Tibial artery (tissue), 4 donors: Measurements from ENCODE around the gene TM9SF1.

Source experiments
- DNase-seq, 2 donors: peaks; one replicate each; pipeline ENCODE4 v3.0.0-alpha.2; 2019
- H3K27ac ChIP-seq, 2 donors: fragments of 200-600 bp; sonication (generic) in 1 of 2; 1 replicate in 1 of 2; 2 replicates in 1 of 2; pipeline ENCODE4 v1.5.1; 2018 to 2019; ENCODE audit warnings: mild to moderate bottlenecking in 1 of 2
- H3K27me3 ChIP-seq, 2 donors: fragments of 200-600 bp; sonication (generic) in 1 of 2; one replicate each; pipeline versions ENCODE4 v1.5.1 to v1.6.0; 2016 to 2019
- H3K36me3 ChIP-seq, 3 donors: fragments of 200-600 bp; sonication (generic) in 2 of 3; one replicate each; pipeline ENCODE4 v1.5.1; 2016 to 2019; ENCODE audit warnings: mild to moderate bottlenecking in 2 of 3
- H3K4me1 ChIP-seq, 4 donors: fragments of 200-600 bp; sonication (generic) in 2 of 4; 1 replicate in 3 of 4; 2 replicates in 1 of 4; pipeline ENCODE4 v1.5.1; 2016 to 2019
- H3K4me3 ChIP-seq, 2 donors: fragments of 200-600 bp; sonication (generic) in 1 of 2; 1 replicate in 1 of 2; 2 replicates in 1 of 2; pipeline ENCODE4 v1.5.1; 2018 to 2019; ENCODE audit warnings: mild to moderate bottlenecking in 2 of 2
- H3K9me3 ChIP-seq, 3 donors: fragments of 200-600 bp; sonication (generic) in 1 of 3; one replicate each; pipeline ENCODE4 v1.5.1; 2016 to 2019
- CTCF ChIP-seq, 2 experiments: fragments of 200-600 bp in 1 of 2; fragments of 450-650 bp in 1 of 2; IDR thresholded peaks; one replicate each; pipeline ENCODE4 v1.5.1; 2017 to 2019; ENCODE audit warnings: antibody characterized with exemption in 2 of 2, mild to moderate bottlenecking in 1 of 2, moderate library complexity in 1 of 2
- intact Hi-C: fragments of 100-400 bp; cut with DNase I; formaldehyde crosslinking; loops from one replicate; pipeline ENCODE4 v1.15.0; 2023; ENCODE audit warnings: low total_unique reads

TM9SF1 gene

GRCh38 chr14:24181371-24182077, 13.7 kb downstream of the TM9SF1 start:
- no peaks in the 10 kb centered on the region for H3K9me3 ChIP-seq
- H3K4me1 ChIP-seq = no peaks in the 10 kb centered on the region
- H3K27me3 ChIP-seq = no peaks in the 10 kb centered on the region
- DNase-seq = no peak
- H3K4me3 ChIP-seq = no peak overlapping the region
- peaks cover 46 to 100% (median 80%) of the 10 kb centered on the region in 3 donors for H3K36me3 ChIP-seq
- TF ChIP-seq CTCF (IDR thresholded peaks at IDR 0.05) = no peak
- intact Hi-C loops = no loop called here
- H3K27ac ChIP-seq = no peak overlapping the region

GRCh38 chr14:24179961-24180796, 15.1 kb downstream of the TM9SF1 start:
- Histone ChIP-seq H3K4me1 (no peaks in the 10 kb centered on the region), H3K4me3 (no peak overlapping the region), H3K36me3 (peaks cover 32 to 91% (median 68%) of the 10 kb centered on the region in 3 donors), H3K27ac (no peak overlapping the region), H3K27me3 (no peaks in the 10 kb centered on the region), H3K9me3 (no peaks in the 10 kb centered on the region)
- no peak for DNase-seq
- TF ChIP-seq CTCF (IDR thresholded peaks at IDR 0.05) = no peak
- intact Hi-C loops = no loop called here

- H3K9me3 ChIP-seq = no peaks in the 10 kb centered on the region
- TF ChIP-seq CTCF (IDR thresholded peaks at IDR 0.05) = no peak
- no peaks in the 10 kb centered on the region for H3K4me1 ChIP-seq
- intact Hi-C loops = no loop called here
- H3K4me3 ChIP-seq = no peak overlapping the region
- no peaks in the 10 kb centered on the region for H3K27me3 ChIP-seq
- H3K36me3 ChIP-seq = peaks cover 25 to 83% (median 61%) of the 10 kb centered on the region in 3 donors
- no peak for DNase-seq
- H3K27ac ChIP-seq = no peak overlapping the region
Measured at GRCh38 chr14:24179294-24179960, 15.8 kb downstream of the TM9SF1 start.

- intact Hi-C loops = no loop called here
- Histone ChIP-seq H3K4me1 (no peaks in the 10 kb centered on the region), H3K27me3 (no peaks in the 10 kb centered on the region), H3K27ac (no peak overlapping the region), H3K36me3 (peaks cover 16 to 75% (median 53%) of the 10 kb centered on the region in 3 donors), H3K4me3 (no peak overlapping the region), H3K9me3 (no peaks in the 10 kb centered on the region)
- no peak for TF ChIP-seq CTCF (IDR thresholded peaks at IDR 0.05)
- DNase-seq = no peak
Measured at GRCh38 chr14:24178399-24179178, 16.7 kb downstream of the TM9SF1 start.

GRCh38 chr14:24177891-24178290, 17.4 kb downstream of the TM9SF1 start:
- no peaks in the 10 kb centered on the region for H3K27me3 ChIP-seq
- peaks cover 9 to 74% (median 46%) of the 10 kb centered on the region in 3 donors for H3K36me3 ChIP-seq
- no peak overlapping the region for H3K4me3 ChIP-seq
- H3K27ac ChIP-seq = no peak overlapping the region
- TF ChIP-seq CTCF (IDR thresholded peaks at IDR 0.05) = no peak
- intact Hi-C loops = no loop called here
- DNase-seq = no peak
- H3K9me3 ChIP-seq = no peaks in the 10 kb centered on the region
- no peaks in the 10 kb centered on the region for H3K4me1 ChIP-seq
